NCI-H1436 treated with DMSO at 0.1 percent for 48 hours (cell line): ENCODE results near the gene UBXN11.
A peak's percentile ranks its signal among the peaks of the same experiment; 100 is the strongest.

Experiments used
- DNase-seq: peaks from one replicate; lab custom pipeline; 2025; lab: John Stamatoyannopoulos, UW

UBXN11 gene

DNA sequence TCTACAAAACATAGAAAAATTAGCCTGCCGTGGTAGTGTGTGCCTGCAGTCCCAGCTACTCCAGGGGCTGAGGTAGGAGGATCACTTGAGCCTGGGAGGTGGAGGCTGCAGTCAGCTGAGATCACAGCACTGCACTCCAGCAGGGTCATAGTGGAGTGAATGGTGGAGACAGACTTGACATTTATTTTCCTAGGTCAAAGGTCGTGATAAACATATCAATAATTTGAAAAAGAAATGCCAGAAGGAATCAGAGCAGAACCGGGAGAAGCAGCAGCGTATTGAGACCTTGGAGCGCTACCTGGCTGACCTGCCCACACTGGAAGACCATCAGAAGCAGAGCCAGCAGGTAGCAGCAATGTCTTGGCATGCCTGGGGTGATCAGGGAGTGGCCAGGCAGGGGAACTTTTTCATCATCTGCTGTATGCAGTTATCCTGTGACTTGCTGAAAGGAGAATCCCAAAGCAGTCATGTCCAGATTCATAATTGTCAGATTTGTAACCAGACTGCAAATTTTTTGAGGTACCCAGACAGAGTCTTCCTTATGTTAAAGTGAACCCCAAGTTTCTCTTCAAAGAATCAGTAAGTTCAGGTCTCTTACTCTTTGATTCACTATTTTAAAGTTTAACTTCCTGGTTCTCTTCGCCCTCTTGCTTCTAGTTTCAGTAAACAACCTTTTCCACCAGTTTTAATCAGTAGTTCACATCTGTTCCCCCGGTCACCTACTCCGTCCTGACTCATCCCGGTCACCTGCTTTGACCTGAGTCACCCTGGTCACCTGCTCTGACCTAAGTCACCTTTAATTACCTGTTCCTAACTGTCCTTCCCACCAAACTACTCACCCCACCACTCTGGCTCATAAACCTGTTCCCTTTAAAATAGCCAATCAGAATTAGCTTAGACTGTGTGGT is 37.9 kb downstream of the UBXN11 start:
- DNase-seq, result no peak

DNA sequence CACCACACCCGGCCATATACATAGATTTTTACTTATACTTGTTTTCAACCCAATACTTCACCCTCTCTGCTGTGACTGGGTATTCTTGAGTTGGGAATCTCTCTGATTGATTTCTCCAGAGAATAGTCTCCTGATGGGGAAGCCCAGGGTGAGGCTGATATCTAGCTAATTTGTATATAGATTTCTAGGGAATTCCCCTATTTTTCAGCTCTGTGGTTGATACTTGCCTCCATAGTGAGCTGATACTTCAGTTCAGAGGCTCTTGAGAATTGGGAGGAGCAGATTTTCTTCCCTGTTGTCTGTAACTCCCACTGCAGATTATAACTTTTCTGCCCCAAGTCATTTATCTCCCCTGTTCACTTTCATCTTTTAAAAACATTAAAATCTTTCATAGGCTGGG is 41.0 kb downstream of the UBXN11 start:
- no peak for DNase-seq

DNA sequence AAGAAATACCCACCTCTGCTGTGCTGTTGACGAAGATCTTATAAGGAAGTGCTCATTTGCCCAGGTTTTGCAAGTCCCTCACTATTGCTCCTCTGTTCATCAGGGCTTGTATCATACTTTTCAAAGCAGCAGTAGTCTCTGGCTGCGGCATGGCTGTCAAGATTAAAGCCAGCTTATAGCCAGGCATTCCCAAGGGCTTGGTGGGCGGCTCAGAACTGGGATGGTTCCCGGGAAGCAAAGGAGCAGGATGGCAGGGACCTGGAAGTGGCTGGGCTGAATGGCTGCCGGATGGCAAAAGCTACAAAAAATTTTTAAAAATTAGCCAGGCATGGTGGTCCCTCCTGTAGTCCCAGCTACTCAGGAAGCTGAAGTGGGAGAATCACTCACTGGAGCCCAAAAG is 43.2 kb downstream of the UBXN11 start:
- no peak for DNase-seq

DNA sequence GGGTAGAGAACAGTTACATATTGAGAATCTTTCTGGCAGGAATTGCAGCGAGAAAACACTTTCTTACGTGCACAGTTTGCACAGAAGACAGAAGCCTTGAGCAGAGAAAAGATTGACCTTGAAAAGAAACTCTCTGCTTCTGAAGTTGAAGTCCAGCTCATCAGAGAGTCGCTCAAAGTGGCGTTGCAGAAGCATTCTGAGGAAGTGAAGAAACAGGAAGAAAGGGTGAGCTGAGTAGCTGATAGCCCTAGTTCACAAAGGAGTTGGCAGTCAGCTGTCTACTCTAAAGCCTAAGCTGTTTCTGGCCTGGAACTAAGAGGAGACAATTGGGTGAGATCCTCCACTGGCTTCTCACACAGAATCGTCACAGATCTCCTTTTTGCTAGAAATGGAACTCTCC is 46.9 kb downstream of the UBXN11 start:
- DNase-seq, result no peak

DNA sequence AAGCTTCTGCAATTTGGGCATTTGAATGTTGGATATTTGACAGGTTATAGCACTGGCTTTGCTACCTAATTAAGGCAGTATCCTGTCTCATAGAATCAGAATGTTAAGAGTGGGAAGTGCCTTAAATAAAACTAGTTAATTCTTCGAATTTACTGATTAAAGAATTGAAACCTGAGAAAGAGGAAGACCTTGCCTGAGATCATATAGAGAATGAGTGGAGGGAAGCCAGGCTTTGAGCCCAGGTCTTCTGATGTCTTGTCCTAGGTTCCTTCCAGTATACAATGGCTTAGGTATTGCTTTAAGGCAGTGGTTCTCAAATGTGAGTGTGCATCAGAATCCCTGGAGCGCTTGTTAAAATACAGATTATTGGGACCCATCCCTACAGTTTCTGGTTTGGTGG is 47.4 kb downstream of the UBXN11 start:
- DNase-seq, result no peak

DNA sequence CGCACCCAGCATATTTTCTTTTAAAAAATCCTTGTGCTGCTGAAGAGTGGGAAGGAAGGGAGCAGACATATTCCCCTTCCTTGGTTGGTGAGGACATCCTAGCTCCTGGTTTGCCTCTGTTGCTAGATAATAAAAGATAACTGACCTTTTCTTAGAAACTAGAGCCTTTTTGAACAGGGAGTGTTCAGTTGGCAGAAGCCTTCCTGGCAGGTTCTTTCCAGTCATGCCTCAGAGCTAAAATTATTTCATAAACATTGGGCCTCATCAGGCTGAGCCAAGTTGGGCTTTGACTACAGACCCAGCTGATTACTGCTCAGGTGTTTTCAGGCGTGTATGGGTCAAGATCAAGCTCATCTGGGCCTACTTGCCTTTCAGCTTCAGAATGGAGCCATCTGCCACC is 49.2 kb downstream of the UBXN11 start:
- no peak for DNase-seq

DNA sequence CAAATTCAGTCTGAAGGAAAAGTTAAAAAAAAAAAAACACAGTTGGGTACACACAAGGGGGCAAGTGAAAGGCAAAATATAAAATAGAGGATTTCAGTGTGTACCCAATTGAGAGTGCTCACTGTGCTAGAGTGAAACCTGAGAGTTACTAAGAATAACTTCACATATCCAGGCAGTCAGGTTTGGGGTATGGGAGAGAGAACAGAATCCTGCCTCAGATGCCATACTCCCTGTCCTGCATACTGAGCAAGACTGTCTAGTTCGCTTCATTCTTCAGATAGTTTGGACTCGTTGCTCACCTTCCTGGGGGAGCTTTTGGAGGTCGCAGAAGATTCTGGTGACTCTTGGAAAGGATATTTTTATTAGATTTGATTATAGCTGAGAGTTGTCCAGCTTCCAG is 52.0 kb downstream of the UBXN11 start:
- DNase-seq, result no peak

DNA sequence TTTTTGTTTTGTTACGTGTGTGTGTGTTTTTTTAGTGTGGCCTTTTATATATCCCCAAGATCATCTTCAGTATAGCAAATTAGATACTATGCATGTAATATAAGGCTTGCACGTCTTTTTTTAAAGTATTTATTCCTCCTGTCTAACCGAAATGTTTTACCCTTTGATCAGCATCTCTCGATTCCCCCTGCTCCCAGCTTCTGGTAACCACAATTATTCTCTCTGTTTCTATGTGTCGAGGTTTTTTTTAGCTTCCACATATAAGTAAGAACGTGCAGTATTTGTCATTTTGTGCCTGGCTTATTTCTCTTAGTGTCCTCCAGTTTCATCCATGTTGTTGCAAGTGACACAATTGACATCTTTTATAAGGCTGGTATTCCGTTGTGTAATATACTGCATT is 53.7 kb downstream of the UBXN11 start:
- no peak for DNase-seq

DNA sequence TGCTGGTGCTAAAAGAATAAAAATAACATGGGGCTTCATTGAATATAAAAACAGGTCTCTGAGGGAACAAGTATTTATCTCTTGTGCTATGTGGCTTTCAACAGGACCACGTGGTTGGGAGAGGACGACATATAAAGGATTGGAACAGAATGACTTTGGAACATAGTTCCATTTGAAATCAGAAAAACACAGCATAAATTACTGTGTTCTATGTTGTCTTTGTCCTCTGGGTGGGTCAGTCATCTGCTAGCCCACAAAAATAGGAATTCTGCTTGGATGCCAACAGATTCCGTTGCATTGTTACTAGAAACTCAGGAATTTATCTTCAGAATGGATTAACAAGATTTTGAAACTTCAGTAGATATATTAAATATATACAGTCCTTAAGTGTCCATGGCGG is 66.5 kb downstream of the UBXN11 start:
- DNase-seq, result no peak

DNA sequence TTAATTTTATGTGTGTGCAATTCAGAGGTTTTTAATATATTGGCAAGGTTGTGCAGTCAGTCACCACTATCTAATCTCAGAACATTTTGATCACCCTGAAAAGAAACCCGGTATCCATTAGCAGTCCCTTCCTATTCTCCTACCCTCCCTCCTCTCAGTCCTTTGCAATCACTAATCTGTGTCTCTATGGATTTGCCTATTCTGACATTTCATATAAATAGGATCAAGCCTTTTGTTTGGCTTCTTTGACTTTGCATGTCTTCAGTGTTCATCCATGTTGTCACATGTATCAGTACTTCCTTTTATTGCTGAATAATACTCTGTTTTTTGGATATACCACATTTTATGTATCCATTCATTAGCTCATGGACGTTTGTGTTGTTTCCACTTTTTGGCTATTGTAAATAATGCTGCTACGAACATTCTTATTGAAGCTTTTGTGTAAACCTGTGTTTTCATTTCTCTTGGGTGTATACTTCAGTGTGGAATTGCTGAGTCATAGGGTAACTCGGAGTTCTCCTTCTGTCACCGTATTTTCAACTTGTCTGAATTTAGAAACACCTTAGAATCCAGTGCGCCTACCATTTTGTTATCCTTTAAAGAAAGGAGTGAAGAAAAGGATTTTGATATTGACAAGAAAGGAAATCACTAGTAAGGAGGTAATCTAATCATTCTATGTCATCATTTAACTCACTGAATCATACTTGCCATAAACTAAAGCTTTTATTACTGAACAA is 69.0 kb downstream of the UBXN11 start:
- no peak for DNase-seq

DNA sequence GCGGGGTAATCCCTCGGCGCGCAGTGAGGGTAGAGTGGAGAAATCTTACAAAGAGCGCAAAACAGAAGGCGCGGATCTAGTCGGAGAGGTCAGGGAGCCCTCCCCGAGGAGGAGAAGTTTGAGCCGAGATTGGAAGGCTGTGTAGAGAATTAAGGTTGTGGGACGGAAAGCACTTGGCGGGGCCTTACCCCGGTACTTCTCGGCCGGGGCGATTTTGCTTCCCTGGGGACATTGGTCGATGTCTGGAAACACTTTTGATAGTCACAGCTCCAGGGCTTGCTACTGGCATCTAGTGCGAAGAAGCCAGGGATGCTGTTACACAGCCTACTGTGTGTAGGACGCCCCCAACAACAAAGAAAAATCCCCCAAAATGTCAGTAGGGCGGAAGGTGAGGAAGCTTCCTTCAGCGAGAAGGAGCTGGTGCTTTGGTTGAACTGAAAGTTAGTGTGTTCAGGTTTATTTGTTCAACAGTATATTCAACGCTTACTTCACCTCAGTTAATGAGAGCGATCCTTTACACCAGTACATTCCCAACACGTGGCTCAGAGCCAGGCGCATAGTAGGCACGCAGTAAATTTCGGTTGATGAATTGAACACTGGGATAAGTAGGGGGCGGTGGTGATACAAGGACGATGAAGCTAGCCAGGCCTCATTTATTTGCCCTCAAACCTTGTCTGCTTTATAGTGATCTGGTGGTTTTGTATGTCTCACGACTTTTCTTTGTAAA is 71.6 kb downstream of the UBXN11 start:
- no peak for DNase-seq

DNA sequence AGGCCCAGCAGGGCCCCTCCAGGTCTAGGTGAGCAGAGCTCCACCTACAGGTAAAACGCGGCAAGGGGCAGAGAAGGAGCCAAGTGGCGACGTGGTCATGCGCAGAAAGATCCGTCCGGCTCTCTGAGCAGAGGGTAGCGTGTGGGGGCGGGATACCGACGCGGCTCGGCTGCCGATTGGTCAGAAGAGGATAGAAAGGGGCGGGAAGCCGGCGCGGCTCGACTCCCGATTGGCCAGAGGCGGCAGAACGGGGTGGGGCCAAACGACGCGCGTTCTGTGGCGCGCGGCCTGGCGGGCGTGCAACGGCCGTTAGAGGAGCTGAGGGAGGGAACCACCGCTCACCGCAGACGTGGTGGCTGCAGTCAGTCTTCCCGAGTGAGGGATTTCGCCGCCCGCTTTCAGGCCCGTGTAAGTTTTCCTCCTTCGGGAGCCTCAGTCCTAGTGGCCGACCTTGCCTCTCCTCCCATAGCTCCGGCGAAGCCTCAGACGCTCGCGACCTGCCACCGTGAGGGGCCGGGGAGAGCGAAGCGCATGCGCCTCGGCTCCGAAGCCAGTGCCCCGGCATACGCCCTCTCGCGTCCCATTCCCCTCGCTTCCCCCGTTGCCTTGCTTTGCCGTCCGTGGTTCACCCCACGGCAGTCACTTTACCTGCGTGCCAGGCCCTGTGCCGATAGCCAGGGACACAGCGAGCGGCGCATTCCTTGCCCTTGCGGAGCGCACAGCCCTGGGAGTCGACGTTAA is 72.4 kb downstream of the UBXN11 start, which contains the start of gene CEP85:
CEP85 (plus strand) TSS at position 298 of the 741 bp plus-strand sequence. CDS start 5,584 bp downstream, outside the sequence.
- peak; percentile 91 for DNase-seq
